NCI-H510A (cell line): ENCODE measurements around the gene CELA2A.
"Not testable (repeated sequence)": the region's sequence is repeated elsewhere in the genome, so short reads cannot be mapped to it uniquely, and the experiment has no call there.

Experiments
- DNase-seq: peaks from one replicate; lab custom pipeline; 2025; lab: John Stamatoyannopoulos, UW

Gene CELA2A

GRCh38 chr1:15444468-15445389 lies 11.8 kb upstream of the CELA2A start:
- DNase-seq: no peak

GRCh38 chr1:15445390-15446122 lies 11.0 kb upstream of the CELA2A start:
- DNase-seq: no peak

- no peak for DNase-seq
Measured at GRCh38 chr1:15446212-15446611, 10.3 kb upstream of the CELA2A start.

- no peak for DNase-seq
Measured at GRCh38 chr1:15448877-15449462, 7.6 kb upstream of the CELA2A start.

- DNase-seq: no peak
Measured at GRCh38 chr1:15449567-15449966, 7.0 kb upstream of the CELA2A start.

DNA sequence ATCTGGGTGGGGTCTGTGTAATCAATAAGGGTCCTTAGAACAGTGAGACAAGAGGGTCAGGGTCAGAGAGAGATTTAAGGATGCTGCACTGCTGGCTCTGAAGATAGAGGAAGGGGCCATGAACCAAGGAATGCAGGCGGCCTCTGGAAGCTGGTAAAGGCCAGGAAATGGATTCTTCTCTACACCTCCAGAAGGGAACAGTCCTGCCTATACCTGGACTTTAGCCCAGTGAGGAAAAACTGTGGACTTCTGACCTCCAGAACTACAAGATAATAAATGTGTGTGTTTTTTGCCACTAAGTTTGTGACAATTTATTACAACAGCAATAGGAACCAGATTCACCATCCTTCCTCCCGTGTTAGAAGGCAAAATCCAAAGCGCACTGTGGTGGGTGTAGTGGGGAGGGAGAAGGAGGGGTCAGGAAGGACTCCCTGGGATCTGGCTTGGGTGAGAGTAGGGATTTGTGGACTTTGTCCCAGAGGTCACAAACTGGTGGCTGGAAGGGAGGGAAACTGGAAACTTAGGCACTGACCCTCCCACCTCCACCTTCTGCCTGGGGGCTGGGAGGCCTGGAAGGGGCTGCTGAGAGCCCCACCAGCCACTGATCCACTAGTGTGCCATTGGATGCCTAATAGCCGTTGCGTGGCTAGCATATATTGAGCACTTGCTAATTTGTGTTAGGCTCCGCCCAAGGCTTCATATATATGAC lies 5.4 kb upstream of the CELA2A start:
- DNase-seq: no peak

DNA sequence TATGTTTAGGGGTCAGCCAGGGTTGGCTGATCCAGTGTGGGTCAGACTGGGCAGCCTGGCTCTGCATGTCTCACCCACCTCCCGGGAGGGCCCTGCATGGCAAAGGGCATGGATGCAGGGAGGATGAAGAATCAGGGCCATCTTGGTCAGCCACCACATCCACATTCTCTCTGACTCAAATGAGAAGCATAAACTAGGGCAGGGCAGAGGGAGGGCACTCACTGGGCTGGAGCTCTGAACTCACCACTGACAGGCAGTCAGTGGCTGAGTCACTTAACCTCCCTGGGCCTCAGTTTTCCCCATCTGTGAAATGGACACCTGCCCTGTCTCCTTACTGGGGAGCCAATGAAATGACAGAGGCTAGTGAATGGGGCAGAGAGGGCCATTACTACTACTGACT lies 4.3 kb upstream of the CELA2A start:
- no peak for DNase-seq

DNA sequence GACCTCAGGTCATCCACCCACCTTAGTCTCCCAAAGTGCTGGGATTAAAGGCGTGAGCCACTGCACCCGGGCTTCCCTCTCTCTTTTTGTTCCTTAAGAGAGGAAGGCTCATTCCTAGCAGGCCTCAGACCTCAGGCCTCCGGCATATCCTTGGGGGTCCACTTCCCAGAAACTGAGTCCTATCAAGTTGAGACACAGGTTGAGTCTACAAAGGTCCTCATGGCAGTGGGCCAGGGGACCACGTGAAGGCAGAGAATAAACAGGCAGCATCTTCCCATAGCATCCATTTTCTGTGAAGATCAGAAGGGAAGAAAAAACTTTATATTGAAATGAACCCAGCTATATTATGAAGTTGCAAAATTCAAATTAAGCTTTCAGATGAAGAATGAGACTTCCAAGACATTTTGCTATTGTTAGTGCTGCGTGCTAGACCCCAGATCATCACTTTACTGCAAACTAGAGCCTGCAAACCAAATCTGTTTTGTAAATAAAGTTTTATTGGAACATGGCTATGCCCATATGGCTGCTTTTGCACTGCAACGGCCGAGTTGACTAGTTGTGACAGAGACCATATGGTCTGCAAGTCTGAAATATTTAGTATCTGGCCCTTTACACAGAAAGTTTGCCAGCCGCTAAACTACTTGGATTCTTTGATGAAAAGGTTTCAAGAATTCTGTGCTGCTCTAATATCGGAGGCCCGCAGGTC lies 3.5 kb upstream of the CELA2A start:
- no peak for DNase-seq

- no peak for DNase-seq
Measured at GRCh38 chr1:15453734-15454133, 2.8 kb upstream of the CELA2A start.

DNA sequence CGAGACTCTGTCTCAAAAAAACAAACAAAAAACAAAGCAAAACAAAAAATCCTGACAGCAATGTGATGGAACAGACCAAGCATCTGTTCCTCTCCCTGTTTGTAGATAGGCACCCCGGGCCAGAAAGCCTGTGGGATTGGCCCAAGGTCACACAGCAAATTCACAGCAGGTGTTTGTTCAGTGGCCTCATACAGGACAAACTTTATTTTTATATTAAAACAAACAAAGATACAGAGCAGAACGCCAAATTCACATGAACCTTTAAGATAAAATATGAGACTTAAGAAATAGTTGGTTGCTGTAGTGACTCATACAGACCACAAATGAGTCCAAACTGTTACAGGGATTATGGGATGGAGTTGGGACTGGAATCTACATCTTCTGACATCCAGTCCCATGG lies 2.3 kb upstream of the CELA2A start:
- no peak for DNase-seq

DNA sequence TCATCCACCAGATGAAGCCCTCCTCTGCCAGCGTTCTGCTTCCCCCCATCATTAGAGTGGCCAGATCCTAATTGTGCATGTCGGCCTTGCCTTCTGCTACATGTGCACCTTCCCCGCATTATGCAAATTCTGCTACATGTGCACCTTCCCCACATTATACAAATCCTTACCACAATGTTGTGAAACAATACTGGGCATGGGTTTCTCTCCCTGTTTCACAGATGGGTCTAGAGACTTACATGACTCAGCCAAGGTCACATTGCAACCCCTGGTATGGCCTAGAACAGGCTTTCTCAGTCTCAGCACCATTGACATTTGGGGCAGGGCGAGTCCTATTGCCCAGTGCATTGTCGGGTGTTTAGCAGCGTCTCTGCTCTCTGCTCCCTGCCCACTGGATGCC lies 1.0 kb upstream of the CELA2A start:
- DNase-seq: no peak

DNA sequence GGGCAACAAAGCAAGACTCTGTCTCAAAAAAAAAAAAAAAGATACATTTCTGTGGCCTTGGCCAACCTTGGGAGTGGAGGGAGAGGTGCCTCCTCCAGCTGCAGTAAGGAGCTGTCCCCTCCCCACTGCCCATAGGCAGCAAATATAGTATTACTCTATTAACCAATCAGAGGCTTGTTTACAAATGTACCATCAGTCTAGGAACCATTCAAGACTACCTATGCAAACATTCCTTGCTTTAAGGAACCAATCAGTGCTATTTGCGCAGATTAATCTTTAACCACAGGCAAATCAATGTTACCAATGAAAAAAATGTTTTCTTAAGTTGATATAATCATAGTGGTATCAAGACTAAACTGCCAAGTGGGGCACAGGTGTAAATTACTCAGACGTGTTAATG lies 1.1 kb downstream of the CELA2A start:
- DNase-seq: no peak

GRCh38 chr1:15458388-15458787 lies 1.9 kb downstream of the CELA2A start:
- DNase-seq: not testable (repeated sequence)

GRCh38 chr1:15459771-15460707 lies 3.5 kb downstream of the CELA2A start:
- no peak for DNase-seq

DNA sequence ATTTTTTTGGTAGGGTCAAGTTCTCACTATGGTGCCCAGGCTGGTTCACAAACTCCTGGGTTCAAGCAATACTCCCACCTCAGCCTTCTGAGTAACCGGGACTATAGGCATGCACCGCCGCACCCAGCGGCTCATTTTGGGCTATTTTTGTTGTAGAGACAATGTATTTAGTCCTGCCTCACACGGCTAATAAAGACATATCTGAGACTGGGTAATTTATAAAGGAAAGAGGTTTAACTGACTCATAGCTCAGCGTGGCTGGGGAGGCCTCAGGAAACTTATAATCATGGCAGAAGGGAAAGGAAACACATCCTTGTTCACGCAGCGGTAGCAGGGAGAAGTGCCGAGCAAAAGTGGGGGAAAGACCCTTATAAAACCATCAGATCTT lies 4.2 kb downstream of the CELA2A start:
- no peak for DNase-seq

DNA sequence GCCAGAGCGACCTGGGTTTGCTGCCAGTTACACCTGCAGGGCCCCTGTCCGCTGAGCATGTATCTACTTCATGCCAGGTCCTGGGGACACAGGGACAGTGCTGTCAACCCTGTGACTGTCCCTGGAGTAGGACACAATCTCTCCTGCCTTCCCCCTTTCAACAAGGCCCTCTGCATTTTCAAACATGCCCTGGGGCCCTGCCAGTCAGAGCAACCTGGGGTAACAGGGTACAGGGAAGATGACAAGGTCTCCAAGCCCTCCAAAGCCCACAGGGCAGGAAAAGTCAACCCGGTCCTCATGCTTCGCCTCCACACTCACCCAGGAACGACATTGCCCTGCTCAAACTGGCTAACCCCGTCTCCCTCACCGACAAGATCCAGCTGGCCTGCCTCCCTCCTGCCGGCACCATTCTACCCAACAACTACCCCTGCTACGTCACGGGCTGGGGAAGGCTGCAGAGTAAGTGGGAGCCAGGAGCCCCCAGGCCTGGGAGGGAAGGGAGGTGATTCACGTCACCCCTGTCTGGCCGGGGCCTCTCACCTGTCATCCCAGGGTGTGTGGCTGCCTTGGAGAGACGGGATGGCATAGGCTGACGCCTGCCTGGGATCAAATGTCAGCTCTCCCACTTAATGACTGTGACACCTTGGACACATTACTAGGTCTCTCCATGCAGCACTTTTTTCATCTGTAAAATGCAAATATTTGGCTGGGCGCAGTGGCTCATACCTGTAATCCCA lies 6.7 kb downstream of the CELA2A start:
- peak; percentile 81 for DNase-seq

- not testable (repeated sequence) for DNase-seq
Measured at GRCh38 chr1:15463926-15464322, 7.4 kb downstream of the CELA2A start.

GRCh38 chr1:15465674-15466073 lies 9.1 kb downstream of the CELA2A start:
- no peak for DNase-seq

DNA sequence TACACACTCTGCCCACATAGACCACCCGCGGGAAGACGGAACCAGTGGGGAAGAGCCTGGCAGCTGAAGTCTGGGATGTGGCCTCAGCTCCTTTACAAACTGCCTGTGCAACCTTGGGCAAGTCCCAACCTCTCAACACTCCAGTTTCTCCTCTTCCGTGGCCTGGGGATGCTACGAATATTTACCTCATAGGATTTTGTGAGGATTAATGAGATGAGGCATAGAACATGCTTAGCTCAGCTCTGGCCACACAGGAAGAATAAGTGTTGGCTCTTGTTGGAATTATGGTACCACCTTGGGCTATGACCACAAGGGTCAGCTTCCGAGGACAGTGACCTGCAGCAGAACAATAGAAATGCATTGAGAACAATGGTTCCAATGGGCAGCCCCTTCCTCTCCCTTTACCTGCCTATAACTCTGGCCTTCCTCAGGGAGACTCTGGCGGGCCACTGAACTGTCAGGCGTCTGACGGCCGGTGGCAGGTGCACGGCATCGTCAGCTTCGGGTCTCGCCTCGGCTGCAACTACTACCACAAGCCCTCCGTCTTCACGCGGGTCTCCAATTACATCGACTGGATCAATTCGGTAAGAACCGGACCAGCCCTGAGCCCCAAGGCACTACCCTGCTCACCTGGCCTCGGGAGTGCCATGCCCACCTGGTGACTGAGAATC lies 10.6 kb downstream of the CELA2A start:
- not testable (repeated sequence) for DNase-seq
